Liver (tissue), 9 donors: ENCODE results near the gene TAS2R40. TPM values are rescaled to one million over a fixed set of nuclear protein-coding genes. Genes with fewer than 3 reads are reported as not detected.

Source experiments
- DNase-seq: peaks from one replicate; pipeline ENCODE4 v3.0.0-alpha.2; 2017; ENCODE audit warnings: low spot score
- H3K27ac ChIP-seq, 2 donors: one replicate each; pipeline ENCODE4 v1.7.0; 2013; ENCODE audit warnings: inconsistent platforms in 2 of 2, low read length in 2 of 2, control low read depth in 1 of 2, low read depth in 1 of 2, mild to moderate bottlenecking in 1 of 2
- H3K27me3 ChIP-seq, 4 donors: one replicate each; pipeline versions ENCODE4 v1.6.1 to v1.7.0; 2013; ENCODE audit warnings: low read length in 3 of 4, inconsistent platforms in 1 of 4, mild to moderate bottlenecking in 1 of 4, moderate library complexity in 1 of 4; ENCODE audit not compliant: control insufficient read depth in 4 of 4, insufficient read depth in 4 of 4
- H3K36me3 ChIP-seq, 4 donors: one replicate each; pipeline versions ENCODE4 v1.6.1 to v1.7.0; 2013; ENCODE audit warnings: low read length in 3 of 4, mild to moderate bottlenecking in 3 of 4, low read depth in 1 of 4, moderate library complexity in 1 of 4; ENCODE audit not compliant: control insufficient read depth in 4 of 4, insufficient read depth in 3 of 4
- H3K4me1 ChIP-seq, 4 donors: one replicate each; pipeline versions ENCODE4 v1.6.1 to v1.7.0; 2013; ENCODE audit warnings: low read length in 3 of 4, mild to moderate bottlenecking in 3 of 4, moderate library complexity in 1 of 4; ENCODE audit not compliant: control insufficient read depth in 4 of 4, insufficient read depth in 4 of 4
- H3K4me3 ChIP-seq, 3 donors: one replicate each; pipeline versions ENCODE4 v1.6.1 to v1.7.0; 2013; ENCODE audit warnings: low read length in 3 of 3, control low read depth in 1 of 3, low read depth in 1 of 3, mild to moderate bottlenecking in 1 of 3
- H3K9ac ChIP-seq, 2 donors: one replicate each; pipeline ENCODE4 v1.7.0; 2013; ENCODE audit warnings: low read length in 2 of 2, mild to moderate bottlenecking in 2 of 2, moderate library complexity in 2 of 2, control low read depth in 1 of 2, low read depth in 1 of 2
- H3K9me3 ChIP-seq, 4 donors: one replicate each; pipeline versions ENCODE4 v1.6.1 to v1.7.0; 2013; ENCODE audit warnings: low read length in 3 of 4; ENCODE audit not compliant: control insufficient read depth in 4 of 4
- EGR1 ChIP-seq, 2 donors: IDR thresholded peaks; 2 replicates each; pipeline ENCODE4 v1.6.1; 2016 to 2018; ENCODE audit warnings: antibody characterized with exemption in 2 of 2, low read depth in 2 of 2
- FOXA1 ChIP-seq: IDR thresholded peaks from 2 replicates; pipeline ENCODE4 v1.6.1; 2016; ENCODE audit warnings: antibody characterized with exemption
- FOXA2 ChIP-seq: IDR thresholded peaks from 2 replicates; pipeline ENCODE4 v1.6.1; 2016; ENCODE audit warnings: antibody characterized with exemption
- GABPA ChIP-seq, 2 donors: IDR thresholded peaks in 1 of 2; conservative IDR thresholded peaks in 1 of 2; 2 replicates each; pipeline ENCODE4 v1.6.1; 2016; ENCODE audit warnings: antibody characterized with exemption in 2 of 2, mild to moderate bottlenecking in 1 of 2, moderate library complexity in 1 of 2
- HNF4A ChIP-seq, 2 donors: conservative IDR thresholded peaks; 2 replicates each; pipeline ENCODE4 v1.6.1; 2016; ENCODE audit warnings: antibody characterized with exemption in 2 of 2, mild to moderate bottlenecking in 2 of 2
- HNF4G ChIP-seq: IDR thresholded peaks from 2 replicates; pipeline ENCODE4 v1.6.1; 2016; ENCODE audit warnings: antibody characterized with exemption
- JUND ChIP-seq, 2 donors: IDR thresholded peaks; 2 replicates each; pipeline ENCODE4 v1.6.1; 2016; ENCODE audit warnings: antibody characterized with exemption in 2 of 2
- NR2F2 ChIP-seq: IDR thresholded peaks from 2 replicates; pipeline ENCODE4 v1.6.1; 2016; ENCODE audit warnings: antibody characterized with exemption
- RAD21 ChIP-seq, 2 donors: IDR thresholded peaks; 2 replicates each; pipeline ENCODE4 v1.6.1; 2016; ENCODE audit warnings: antibody characterized with exemption in 2 of 2, mild to moderate bottlenecking in 2 of 2
- RXRA ChIP-seq, 2 donors: IDR thresholded peaks; 2 replicates each; pipeline ENCODE4 v1.6.1; 2017 to 2018; ENCODE audit warnings: antibody characterized with exemption in 2 of 2, mild to moderate bottlenecking in 1 of 2
- SP1 ChIP-seq: IDR thresholded peaks from 2 replicates; pipeline ENCODE4 v1.6.1; 2018; ENCODE audit warnings: antibody characterized with exemption, mild to moderate bottlenecking
- TAF1 ChIP-seq: conservative IDR thresholded peaks from 2 replicates; pipeline ENCODE4 v1.6.1; 2016; ENCODE audit warnings: antibody characterized with exemption, mild to moderate bottlenecking
- YY1 ChIP-seq: IDR thresholded peaks from 2 replicates; pipeline ENCODE4 v1.6.1; 2016; ENCODE audit warnings: antibody characterized with exemption, mild to moderate bottlenecking
- WGBS: extraction: QIAGEN DNeasy Blood & Tissue Kit; methylation state at CpG from one replicate; pipeline ENCODE4 v1.1.7; 2013; 5-methylcytosine and 5-hydroxymethylcytosine counted together
- polyA plus RNA-seq, 2 donors: library from polyadenylated mRNA; stranded (reverse) in 1 of 2; unstranded in 1 of 2; fragments of 200-250 nt in 1 of 2; fragments of >200 nt in 1 of 2; fragmentation: Nextera tagmentation in 1 of 2; extraction: Ambion mirVana in 1 of 2; gene quantifications; one replicate each; pipeline versions ENCODE4 v1.2.1 to v1.2.3, GENCODE V29; 2013 to 2015
- total RNA-seq, 2 donors: library from RNA; depleted of rRNA; stranded (reverse); fragments of >200 nt; gene quantifications; one replicate each; pipeline ENCODE4 v1.2.3, GENCODE V29; 2014
- TF ChIP-seq, protein P1 (sequence below): IDR thresholded peaks from 2 replicates; pipeline ENCODE4 v1.6.1; 2016; ENCODE audit warnings: antibody characterized with exemption, mild to moderate bottlenecking
- TF ChIP-seq, protein P2 (sequence below): IDR thresholded peaks from 2 replicates; pipeline ENCODE4 v1.6.1; 2016; ENCODE audit warnings: antibody characterized with exemption
- TF ChIP-seq, protein P3 (sequence below): IDR thresholded peaks from 2 replicates; pipeline ENCODE4 v1.6.1; 2016; ENCODE audit warnings: antibody characterized with exemption
- TF ChIP-seq, protein P4 (sequence below): fragments of 150-350 bp; IDR thresholded peaks from 2 replicates; pipeline ENCODE4 v1.5.1; 2017; ENCODE audit warnings: improper control_type of control experiment, low read depth, low read length; ENCODE audit not compliant: missing input control
- TF ChIP-seq, protein P5 (sequence below): IDR thresholded peaks from 2 replicates; pipeline ENCODE4 v1.6.1; 2016; ENCODE audit warnings: antibody characterized with exemption
- donor health status: healthy.
- donor health status: healthy.
- donor health status: healthy.
- donor health status: healthy.
- donor health status: healthy.

Gene TAS2R40
- total and polyA plus RNA-seq, 4 donors = not detected

DNA sequence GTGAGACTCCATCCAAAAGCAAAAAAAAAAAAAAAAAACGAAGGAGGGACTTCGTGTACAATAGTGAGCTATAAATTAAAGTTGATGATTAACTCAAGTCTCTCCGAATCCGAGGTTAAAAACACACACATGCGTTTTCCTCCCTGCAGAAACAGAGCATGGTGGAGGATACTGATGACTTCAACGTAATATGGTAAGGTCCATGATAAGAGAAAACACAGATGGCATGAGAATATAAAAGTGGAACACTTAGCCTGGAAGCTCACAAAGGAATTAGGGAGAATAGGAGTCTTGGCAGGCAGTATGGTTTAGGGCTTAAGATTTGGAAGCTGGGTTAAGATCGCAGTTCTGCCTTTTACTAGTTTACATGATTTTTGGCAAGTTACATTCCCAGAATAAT is 21.3 kb downstream of the TAS2R40 start:
- no peak overlapping the region for H3K9ac ChIP-seq
- TF ChIP-seq, protein P1, sequence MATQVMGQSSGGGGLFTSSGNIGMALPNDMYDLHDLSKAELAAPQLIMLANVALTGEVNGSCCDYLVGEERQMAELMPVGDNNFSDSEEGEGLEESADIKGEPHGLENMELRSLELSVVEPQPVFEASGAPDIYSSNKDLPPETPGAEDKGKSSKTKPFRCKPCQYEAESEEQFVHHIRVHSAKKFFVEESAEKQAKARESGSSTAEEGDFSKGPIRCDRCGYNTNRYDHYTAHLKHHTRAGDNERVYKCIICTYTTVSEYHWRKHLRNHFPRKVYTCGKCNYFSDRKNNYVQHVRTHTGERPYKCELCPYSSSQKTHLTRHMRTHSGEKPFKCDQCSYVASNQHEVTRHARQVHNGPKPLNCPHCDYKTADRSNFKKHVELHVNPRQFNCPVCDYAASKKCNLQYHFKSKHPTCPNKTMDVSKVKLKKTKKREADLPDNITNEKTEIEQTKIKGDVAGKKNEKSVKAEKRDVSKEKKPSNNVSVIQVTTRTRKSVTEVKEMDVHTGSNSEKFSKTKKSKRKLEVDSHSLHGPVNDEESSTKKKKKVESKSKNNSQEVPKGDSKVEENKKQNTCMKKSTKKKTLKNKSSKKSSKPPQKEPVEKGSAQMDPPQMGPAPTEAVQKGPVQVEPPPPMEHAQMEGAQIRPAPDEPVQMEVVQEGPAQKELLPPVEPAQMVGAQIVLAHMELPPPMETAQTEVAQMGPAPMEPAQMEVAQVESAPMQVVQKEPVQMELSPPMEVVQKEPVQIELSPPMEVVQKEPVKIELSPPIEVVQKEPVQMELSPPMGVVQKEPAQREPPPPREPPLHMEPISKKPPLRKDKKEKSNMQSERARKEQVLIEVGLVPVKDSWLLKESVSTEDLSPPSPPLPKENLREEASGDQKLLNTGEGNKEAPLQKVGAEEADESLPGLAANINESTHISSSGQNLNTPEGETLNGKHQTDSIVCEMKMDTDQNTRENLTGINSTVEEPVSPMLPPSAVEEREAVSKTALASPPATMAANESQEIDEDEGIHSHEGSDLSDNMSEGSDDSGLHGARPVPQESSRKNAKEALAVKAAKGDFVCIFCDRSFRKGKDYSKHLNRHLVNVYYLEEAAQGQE = no peak
- TF ChIP-seq YY1 = no peak
- TF ChIP-seq HNF4A (conservative IDR thresholded peaks at IDR 0.05) = no peak
- TF ChIP-seq, protein P2, sequence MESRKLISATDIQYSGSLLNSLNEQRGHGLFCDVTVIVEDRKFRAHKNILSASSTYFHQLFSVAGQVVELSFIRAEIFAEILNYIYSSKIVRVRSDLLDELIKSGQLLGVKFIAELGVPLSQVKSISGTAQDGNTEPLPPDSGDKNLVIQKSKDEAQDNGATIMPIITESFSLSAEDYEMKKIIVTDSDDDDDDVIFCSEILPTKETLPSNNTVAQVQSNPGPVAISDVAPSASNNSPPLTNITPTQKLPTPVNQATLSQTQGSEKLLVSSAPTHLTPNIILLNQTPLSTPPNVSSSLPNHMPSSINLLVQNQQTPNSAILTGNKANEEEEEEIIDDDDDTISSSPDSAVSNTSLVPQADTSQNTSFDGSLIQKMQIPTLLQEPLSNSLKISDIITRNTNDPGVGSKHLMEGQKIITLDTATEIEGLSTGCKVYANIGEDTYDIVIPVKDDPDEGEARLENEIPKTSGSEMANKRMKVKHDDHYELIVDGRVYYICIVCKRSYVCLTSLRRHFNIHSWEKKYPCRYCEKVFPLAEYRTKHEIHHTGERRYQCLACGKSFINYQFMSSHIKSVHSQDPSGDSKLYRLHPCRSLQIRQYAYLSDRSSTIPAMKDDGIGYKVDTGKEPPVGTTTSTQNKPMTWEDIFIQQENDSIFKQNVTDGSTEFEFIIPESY = no peak
- TF ChIP-seq JUND (IDR thresholded peaks at IDR 0.05) = no peak
- no peak for TF ChIP-seq HNF4G
- TF ChIP-seq, protein P3, sequence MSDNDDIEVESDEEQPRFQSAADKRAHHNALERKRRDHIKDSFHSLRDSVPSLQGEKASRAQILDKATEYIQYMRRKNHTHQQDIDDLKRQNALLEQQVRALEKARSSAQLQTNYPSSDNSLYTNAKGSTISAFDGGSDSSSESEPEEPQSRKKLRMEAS = no peak
- TF ChIP-seq GABPA (IDR thresholded peaks at IDR 0.05 in 1 of 2, conservative IDR thresholded peaks at IDR 0.05 in 1 of 2) = no peak
- no peak for TF ChIP-seq NR2F2
- no peak for TF ChIP-seq EGR1 (IDR thresholded peaks at IDR 0.05; ENCODE audit: low read depth in 2 of 2)
- TF ChIP-seq, protein P4, sequence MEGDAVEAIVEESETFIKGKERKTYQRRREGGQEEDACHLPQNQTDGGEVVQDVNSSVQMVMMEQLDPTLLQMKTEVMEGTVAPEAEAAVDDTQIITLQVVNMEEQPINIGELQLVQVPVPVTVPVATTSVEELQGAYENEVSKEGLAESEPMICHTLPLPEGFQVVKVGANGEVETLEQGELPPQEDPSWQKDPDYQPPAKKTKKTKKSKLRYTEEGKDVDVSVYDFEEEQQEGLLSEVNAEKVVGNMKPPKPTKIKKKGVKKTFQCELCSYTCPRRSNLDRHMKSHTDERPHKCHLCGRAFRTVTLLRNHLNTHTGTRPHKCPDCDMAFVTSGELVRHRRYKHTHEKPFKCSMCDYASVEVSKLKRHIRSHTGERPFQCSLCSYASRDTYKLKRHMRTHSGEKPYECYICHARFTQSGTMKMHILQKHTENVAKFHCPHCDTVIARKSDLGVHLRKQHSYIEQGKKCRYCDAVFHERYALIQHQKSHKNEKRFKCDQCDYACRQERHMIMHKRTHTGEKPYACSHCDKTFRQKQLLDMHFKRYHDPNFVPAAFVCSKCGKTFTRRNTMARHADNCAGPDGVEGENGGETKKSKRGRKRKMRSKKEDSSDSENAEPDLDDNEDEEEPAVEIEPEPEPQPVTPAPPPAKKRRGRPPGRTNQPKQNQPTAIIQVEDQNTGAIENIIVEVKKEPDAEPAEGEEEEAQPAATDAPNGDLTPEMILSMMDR = no peak
- TF ChIP-seq, protein P5, sequence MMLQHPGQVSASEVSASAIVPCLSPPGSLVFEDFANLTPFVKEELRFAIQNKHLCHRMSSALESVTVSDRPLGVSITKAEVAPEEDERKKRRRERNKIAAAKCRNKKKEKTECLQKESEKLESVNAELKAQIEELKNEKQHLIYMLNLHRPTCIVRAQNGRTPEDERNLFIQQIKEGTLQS = no peak
- no peak for TF ChIP-seq FOXA2
- no peak for TF ChIP-seq FOXA1
- no peak for TF ChIP-seq SP1
- TF ChIP-seq RXRA (IDR thresholded peaks at IDR 0.05) = no peak
- no peak for TF ChIP-seq TAF1
- TF ChIP-seq RAD21 (IDR thresholded peaks at IDR 0.05) = no peak
- no peak overlapping the region for H3K27ac ChIP-seq
- no peaks in the 10 kb centered on the region for H3K9me3 ChIP-seq
- no peaks in the 10 kb centered on the region for H3K36me3 ChIP-seq
- peaks cover 5 to 24% (median 15%) of the 10 kb centered on the region in 4 donors for H3K4me1 ChIP-seq
- DNase-seq = no peak
- WGBS = 80% methylated on average over 7 of the region's 7 CpGs
- no peak overlapping the region for H3K4me3 ChIP-seq
- H3K27me3 ChIP-seq = no peaks in the 10 kb centered on the region
